ENCODE measurements around the gene APP.

APP gene

DNA sequence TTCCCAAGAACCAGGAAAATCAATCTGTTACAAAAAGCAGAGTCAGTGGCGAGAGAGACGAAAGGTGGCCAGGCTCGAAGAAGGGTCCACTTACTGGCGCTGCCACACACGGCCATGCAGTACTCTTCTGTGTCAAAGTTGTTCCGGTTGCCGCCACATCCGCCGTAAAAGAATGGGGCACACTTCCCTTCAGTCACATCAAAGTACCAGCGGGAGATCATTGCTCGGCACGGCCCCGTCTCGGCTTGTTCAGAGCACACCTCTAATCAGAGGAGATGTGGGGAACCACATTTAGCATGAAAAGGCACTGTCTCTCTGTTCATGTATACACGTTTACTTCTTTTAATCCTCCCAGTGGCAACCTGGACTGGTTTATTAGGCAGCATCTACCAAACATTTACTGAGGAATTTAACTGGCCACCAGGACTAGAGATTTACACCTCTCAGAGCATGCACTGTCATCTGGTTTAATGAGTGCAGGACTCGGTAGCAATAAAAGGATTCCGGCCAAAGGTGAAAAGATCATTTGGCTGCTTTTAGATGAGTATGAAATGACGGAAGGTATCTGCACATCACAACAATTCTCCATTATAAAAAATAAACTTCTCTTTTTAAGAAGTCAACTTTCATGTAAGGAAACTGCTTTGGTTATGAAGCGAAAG is 170.5 kb downstream of the APP start:
- Histone ChIP-seq H3K36me3 (ENCODE audit: control insufficient read depth in 2 of 2, insufficient read depth in 2 of 2, low read length in 2 of 2) (peaks cover 4 to 9% of the 10 kb centered on the region in 2 donors), H3K4me1 (ENCODE audit: control insufficient read depth, insufficient read depth, low read length) (peaks cover 3% of the 10 kb centered on the region), H3K9ac (ENCODE audit: low read length in 2 of 2) (no peak overlapping the region), H3K27ac (ENCODE audit: low read length) (no peak overlapping the region), H3K27me3 (ENCODE audit: control insufficient read depth in 1 of 2, insufficient read depth in 2 of 2, low read length in 2 of 2) (no peaks in the 10 kb centered on the region), H3K4me3 (ENCODE audit: low read length in 2 of 2) (no peak overlapping the region), H3K9me3 (ENCODE audit: control insufficient read depth in 2 of 2, low read length in 2 of 2) (no peaks in the 10 kb centered on the region)

DNA sequence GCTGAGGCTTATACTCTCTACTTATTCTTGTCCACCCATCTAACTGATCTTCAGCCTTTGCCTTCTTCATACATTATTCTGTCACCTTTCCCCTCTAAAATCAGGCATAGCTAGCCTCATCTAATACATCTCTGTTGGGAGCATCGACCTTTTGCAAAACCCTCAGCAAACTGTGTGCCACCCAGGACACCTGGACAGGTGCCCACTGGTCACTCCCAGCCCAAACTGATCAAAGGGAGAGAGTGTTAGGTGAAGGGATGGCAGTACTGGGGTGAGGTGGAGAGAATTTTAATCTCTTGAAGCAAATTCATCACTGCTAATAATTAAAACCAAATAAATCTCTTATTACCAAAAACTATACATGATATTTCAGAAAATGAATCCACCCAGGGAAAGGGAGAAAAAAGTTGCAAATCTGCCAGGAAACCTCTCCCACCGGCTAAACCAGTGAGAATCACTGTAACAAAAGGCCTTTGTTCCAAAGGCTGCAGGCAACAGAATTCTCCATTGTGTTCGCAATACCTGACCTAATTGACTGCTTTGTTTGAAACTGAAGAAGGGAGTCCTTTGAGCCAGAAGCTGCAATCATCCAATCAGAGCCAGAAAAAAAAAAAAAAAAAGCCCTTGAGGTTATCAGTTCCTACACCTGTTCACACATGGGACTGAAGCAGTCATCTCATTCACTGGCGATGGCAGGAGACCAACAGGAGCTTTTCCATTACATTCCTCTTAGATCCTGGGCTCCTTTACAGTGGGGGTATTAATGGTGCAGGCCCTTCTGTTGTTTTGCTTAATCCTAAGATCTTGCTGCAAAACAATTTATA is 172.6 kb downstream of the APP start:
- H3K9me3 ChIP-seq (ENCODE audit: control insufficient read depth in 2 of 2, low read length in 2 of 2): no peaks in the 10 kb centered on the region
- no peak overlapping the region for H3K4me3 ChIP-seq (ENCODE audit: low read length in 2 of 2)
- peaks cover 3% of the 10 kb centered on the region for H3K4me1 ChIP-seq (ENCODE audit: control insufficient read depth, insufficient read depth, low read length)
- peaks cover 4 to 12% of the 10 kb centered on the region in 2 donors for H3K36me3 ChIP-seq (ENCODE audit: control insufficient read depth in 2 of 2, insufficient read depth in 2 of 2, low read length in 2 of 2)
- H3K9ac ChIP-seq (ENCODE audit: low read length in 2 of 2): no peak overlapping the region
- no peaks in the 10 kb centered on the region for H3K27me3 ChIP-seq (ENCODE audit: control insufficient read depth in 1 of 2, insufficient read depth in 2 of 2, low read length in 2 of 2)
- H3K27ac ChIP-seq (ENCODE audit: low read length): no peak overlapping the region

DNA sequence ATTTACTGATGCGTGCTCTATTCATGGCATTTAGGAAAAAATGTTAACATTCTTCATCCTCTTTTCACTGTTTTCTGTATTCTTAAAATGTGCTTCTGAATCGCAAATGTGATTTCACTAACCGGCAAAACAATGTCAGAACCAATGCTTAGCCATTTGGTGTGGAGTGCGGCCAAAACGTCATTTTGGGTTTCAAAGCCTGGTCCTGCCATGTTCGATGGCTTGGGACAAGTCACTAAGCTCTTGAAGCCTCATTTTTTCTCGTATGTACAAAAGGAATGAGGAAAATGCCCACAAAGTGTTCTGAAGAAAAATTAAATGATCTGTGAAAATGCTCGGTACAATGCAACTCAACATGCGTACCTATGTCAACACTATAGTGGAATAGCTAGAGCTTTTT is 175.3 kb downstream of the APP start:
- H3K36me3 ChIP-seq (ENCODE audit: control insufficient read depth in 2 of 2, insufficient read depth in 2 of 2, low read length in 2 of 2): peaks cover 4 to 9% of the 10 kb centered on the region in 2 donors
- H3K4me3 ChIP-seq (ENCODE audit: low read length in 2 of 2): no peak overlapping the region
- H3K27ac ChIP-seq (ENCODE audit: low read length): no peak overlapping the region
- no peaks in the 10 kb centered on the region for H3K9me3 ChIP-seq (ENCODE audit: control insufficient read depth in 2 of 2, low read length in 2 of 2)
- peaks cover 3% of the 10 kb centered on the region for H3K4me1 ChIP-seq (ENCODE audit: control insufficient read depth, insufficient read depth, low read length)
- no peaks in the 10 kb centered on the region for H3K27me3 ChIP-seq (ENCODE audit: control insufficient read depth in 1 of 2, insufficient read depth in 2 of 2, low read length in 2 of 2)
- no peak overlapping the region for H3K9ac ChIP-seq (ENCODE audit: low read length in 2 of 2)

DNA sequence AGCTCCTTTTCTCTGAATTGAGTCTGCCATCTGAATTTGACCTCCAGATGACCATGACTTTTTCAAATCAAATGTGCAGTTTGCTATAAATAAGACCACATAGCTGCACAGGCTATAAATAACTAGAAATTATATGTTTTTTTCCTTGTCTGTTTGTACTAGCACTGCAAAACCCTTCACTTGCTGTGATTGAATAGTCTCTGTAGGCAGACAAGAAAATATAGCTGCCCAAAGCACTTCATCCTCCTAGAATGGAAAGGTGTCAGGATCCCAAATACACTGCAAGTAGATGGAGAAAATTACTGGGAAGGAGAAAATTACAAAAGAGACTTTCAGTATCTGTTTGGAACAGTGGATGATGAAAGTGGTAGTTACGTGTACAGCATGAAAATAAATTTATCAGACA is 175.8 kb downstream of the APP start:
- Histone ChIP-seq H3K9ac (ENCODE audit: low read length in 2 of 2) (no peak overlapping the region), H3K9me3 (ENCODE audit: control insufficient read depth in 2 of 2, low read length in 2 of 2) (no peaks in the 10 kb centered on the region), H3K27me3 (ENCODE audit: control insufficient read depth in 1 of 2, insufficient read depth in 2 of 2, low read length in 2 of 2) (no peaks in the 10 kb centered on the region), H3K27ac (ENCODE audit: low read length) (no peak overlapping the region), H3K4me1 (ENCODE audit: control insufficient read depth, insufficient read depth, low read length) (peaks cover 3% of the 10 kb centered on the region), H3K36me3 (ENCODE audit: control insufficient read depth in 2 of 2, insufficient read depth in 2 of 2, low read length in 2 of 2) (peaks cover 2 to 8% of the 10 kb centered on the region in 2 donors), H3K4me3 (ENCODE audit: low read length in 2 of 2) (no peak overlapping the region)

DNA sequence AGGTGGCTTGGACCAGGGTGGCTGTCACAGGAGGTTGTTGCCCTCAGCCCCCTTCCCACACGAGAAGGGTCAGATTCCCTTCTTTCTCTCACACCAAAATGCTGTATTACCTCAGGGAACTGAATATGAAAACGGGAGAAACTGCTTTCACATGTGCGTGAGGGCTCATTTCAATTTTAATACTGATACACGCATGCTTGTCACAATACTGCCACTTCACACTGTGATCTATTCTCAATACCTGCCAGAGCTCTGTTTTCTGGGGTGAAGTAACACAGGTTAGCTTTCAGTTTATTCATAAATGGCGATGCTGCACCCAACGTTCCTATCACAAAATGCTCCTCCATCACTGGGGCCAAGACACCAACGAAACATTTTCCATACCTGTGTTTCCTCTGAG is 181.8 kb downstream of the APP start:
- H3K36me3 ChIP-seq (ENCODE audit: control insufficient read depth in 2 of 2, insufficient read depth in 2 of 2, low read length in 2 of 2): peaks cover 0 to 3% of the 10 kb centered on the region in 2 donors
- H3K27me3 ChIP-seq (ENCODE audit: control insufficient read depth in 1 of 2, insufficient read depth in 2 of 2, low read length in 2 of 2): no peaks in the 10 kb centered on the region
- no peak overlapping the region for H3K4me3 ChIP-seq (ENCODE audit: low read length in 2 of 2)
- no peak overlapping the region for H3K27ac ChIP-seq (ENCODE audit: low read length)
- H3K4me1 ChIP-seq (ENCODE audit: control insufficient read depth, insufficient read depth, low read length): no peaks in the 10 kb centered on the region
- H3K9ac ChIP-seq (ENCODE audit: low read length in 2 of 2): no peak overlapping the region
- H3K9me3 ChIP-seq (ENCODE audit: control insufficient read depth in 2 of 2, low read length in 2 of 2): no peaks in the 10 kb centered on the region

DNA sequence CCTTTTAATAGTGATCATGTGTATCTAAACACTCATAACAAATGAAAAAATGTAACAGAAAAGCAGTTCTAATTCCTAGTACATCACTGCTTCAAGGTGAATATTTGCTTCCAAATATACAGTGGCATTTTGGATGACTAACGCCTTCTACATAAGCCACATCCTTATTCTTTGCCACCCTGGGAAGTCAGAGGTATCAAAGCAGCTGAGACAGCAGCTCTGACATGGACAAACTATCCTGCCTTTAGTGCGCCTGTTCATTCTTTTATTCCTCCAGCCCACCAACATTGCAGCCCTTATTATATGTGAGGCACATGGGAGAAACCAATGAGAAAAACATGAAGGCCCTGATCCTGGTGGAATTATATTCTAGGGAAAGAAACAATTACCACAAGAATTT is 183.0 kb downstream of the APP start:
- Histone ChIP-seq H3K4me3 (ENCODE audit: low read length in 2 of 2) (no peak overlapping the region), H3K27me3 (ENCODE audit: control insufficient read depth in 1 of 2, insufficient read depth in 2 of 2, low read length in 2 of 2) (no peaks in the 10 kb centered on the region), H3K4me1 (ENCODE audit: control insufficient read depth, insufficient read depth, low read length) (no peaks in the 10 kb centered on the region), H3K27ac (ENCODE audit: low read length) (no peak overlapping the region), H3K9me3 (ENCODE audit: control insufficient read depth in 2 of 2, low read length in 2 of 2) (no peaks in the 10 kb centered on the region), H3K36me3 (ENCODE audit: control insufficient read depth in 2 of 2, insufficient read depth in 2 of 2, low read length in 2 of 2) (peaks cover 0 to 3% of the 10 kb centered on the region in 2 donors), H3K9ac (ENCODE audit: low read length in 2 of 2) (no peak overlapping the region)

DNA sequence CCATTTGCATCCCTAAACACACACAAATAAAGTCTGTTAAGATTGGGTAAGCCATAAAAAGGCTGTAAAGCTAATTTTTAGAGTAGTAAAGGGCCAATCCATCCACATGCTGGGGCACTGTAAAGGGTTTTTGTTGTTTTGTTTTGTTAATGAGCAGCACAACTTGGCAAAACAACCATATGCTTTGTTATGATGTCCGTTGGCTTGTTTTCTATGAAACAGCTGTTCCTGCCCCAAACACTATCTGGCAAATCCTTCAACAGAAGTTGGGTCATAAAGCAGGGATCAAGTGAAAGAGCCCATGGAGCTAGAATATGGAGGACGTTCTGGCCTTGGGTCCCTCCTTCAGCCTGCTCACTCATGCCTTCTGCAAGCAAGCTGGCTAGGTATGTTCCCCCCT is 183.6 kb downstream of the APP start:
- Histone ChIP-seq H3K27me3 (ENCODE audit: control insufficient read depth in 1 of 2, insufficient read depth in 2 of 2, low read length in 2 of 2) (no peaks in the 10 kb centered on the region), H3K27ac (ENCODE audit: low read length) (no peak overlapping the region), H3K36me3 (ENCODE audit: control insufficient read depth in 2 of 2, insufficient read depth in 2 of 2, low read length in 2 of 2) (peaks cover 3 to 5% of the 10 kb centered on the region in 2 donors), H3K4me1 (ENCODE audit: control insufficient read depth, insufficient read depth, low read length) (no peaks in the 10 kb centered on the region), H3K9me3 (ENCODE audit: control insufficient read depth in 2 of 2, low read length in 2 of 2) (no peaks in the 10 kb centered on the region), H3K4me3 (ENCODE audit: low read length in 2 of 2) (no peak overlapping the region), H3K9ac (ENCODE audit: low read length in 2 of 2) (no peak overlapping the region)

DNA sequence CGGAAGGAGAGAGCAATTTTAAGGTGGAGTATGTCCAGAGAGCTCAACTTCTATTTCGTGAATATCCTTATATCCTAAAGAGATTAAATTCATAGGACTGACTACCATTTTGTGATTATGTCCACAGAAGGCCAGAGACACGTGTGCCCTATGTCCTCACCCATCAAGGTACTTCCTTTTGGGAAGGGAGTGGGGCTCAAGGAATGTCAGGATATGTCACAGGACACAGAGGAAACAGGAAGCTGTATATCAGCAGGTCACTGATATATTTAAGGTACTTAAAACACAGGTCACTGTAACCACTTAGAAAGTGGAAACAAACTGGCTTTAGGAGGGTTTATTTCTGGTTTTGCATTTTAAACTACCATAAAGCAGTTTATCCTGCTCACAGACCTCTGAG is 184.6 kb downstream of the APP start:
- Histone ChIP-seq H3K36me3 (ENCODE audit: control insufficient read depth in 2 of 2, insufficient read depth in 2 of 2, low read length in 2 of 2) (peaks cover 10 to 14% of the 10 kb centered on the region in 2 donors), H3K9me3 (ENCODE audit: control insufficient read depth in 2 of 2, low read length in 2 of 2) (no peaks in the 10 kb centered on the region), H3K27me3 (ENCODE audit: control insufficient read depth in 1 of 2, insufficient read depth in 2 of 2, low read length in 2 of 2) (no peaks in the 10 kb centered on the region), H3K4me1 (ENCODE audit: control insufficient read depth, insufficient read depth, low read length) (no peaks in the 10 kb centered on the region), H3K9ac (ENCODE audit: low read length in 2 of 2) (no peak overlapping the region), H3K4me3 (ENCODE audit: low read length in 2 of 2) (no peak overlapping the region), H3K27ac (ENCODE audit: low read length) (no peak overlapping the region)

DNA sequence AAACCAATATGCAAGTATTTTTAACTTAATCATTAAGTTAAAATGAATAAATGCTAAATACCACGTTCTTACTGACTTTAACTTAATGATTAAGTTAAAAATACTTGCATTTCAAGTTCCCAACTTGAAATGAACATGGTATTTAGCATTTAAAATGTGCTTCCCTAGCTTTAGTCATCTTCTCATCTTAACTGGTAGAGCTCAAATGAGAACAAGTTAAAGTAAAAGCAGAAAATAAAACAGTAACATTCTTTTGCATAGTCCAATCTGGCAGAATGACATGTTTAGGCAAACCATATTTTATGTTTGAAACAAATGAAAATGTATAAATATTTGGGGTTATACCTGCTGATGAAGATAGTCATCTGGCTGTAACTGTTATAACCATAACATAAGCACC is 186.0 kb downstream of the APP start:
- Histone ChIP-seq H3K9me3 (ENCODE audit: control insufficient read depth in 2 of 2, low read length in 2 of 2) (no peaks in the 10 kb centered on the region), H3K27ac (ENCODE audit: low read length) (no peak overlapping the region), H3K36me3 (ENCODE audit: control insufficient read depth in 2 of 2, insufficient read depth in 2 of 2, low read length in 2 of 2) (peaks cover 15 to 17% of the 10 kb centered on the region in 2 donors), H3K27me3 (ENCODE audit: control insufficient read depth in 1 of 2, insufficient read depth in 2 of 2, low read length in 2 of 2) (no peaks in the 10 kb centered on the region), H3K9ac (ENCODE audit: low read length in 2 of 2) (no peak overlapping the region), H3K4me3 (ENCODE audit: low read length in 2 of 2) (no peak overlapping the region), H3K4me1 (ENCODE audit: control insufficient read depth, insufficient read depth, low read length) (no peaks in the 10 kb centered on the region)

DNA sequence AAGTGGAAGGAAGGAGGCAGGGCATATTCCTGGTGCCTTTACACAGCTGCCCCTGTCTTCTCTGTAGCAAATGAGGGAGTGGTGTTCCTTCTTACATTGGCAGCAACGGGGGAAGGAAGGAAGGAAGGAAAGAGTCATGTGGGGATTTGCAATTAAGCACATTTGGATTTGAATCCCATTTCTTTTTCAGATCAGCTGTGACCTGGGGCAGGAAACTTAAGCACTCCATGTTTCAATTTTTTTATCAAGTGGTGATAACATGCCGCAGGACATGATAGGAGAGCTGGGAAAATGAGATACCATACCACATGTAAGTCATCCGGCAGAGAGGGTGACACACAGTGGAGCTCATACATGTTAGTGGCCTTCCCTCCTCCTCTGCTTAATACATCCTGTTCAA is 186.8 kb downstream of the APP start:
- H3K4me1 ChIP-seq (ENCODE audit: control insufficient read depth, insufficient read depth, low read length): no peaks in the 10 kb centered on the region
- H3K9me3 ChIP-seq (ENCODE audit: control insufficient read depth in 2 of 2, low read length in 2 of 2): no peaks in the 10 kb centered on the region
- no peak overlapping the region for H3K9ac ChIP-seq (ENCODE audit: low read length in 2 of 2)
- no peak overlapping the region for H3K4me3 ChIP-seq (ENCODE audit: low read length in 2 of 2)
- H3K27me3 ChIP-seq (ENCODE audit: control insufficient read depth in 1 of 2, insufficient read depth in 2 of 2, low read length in 2 of 2): no peaks in the 10 kb centered on the region
- peaks cover 15% of the 10 kb centered on the region in 2 donors for H3K36me3 ChIP-seq (ENCODE audit: control insufficient read depth in 2 of 2, insufficient read depth in 2 of 2, low read length in 2 of 2)
- no peak overlapping the region for H3K27ac ChIP-seq (ENCODE audit: low read length)

DNA sequence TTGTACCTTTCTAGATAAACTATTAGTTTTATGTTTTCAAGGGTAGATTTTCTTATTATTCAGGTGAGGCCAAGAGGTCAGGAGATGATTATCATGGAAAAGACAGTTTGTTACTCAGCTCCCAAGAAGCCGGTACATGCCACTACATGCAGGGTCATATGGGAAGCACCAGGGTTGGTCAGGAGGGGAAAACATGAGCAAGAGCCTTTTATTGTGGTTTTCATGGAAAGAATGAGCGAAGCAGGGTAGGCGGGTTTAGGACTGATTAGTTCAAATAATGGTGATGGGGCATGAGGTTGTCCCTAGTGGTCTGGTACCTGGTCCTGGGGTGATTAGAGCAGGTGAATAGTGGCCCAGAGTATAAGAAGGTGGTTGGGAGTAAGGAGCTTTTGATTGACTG is 189.9 kb downstream of the APP start:
- H3K27me3 ChIP-seq (ENCODE audit: control insufficient read depth in 1 of 2, insufficient read depth in 2 of 2, low read length in 2 of 2): no peaks in the 10 kb centered on the region
- H3K36me3 ChIP-seq (ENCODE audit: control insufficient read depth in 2 of 2, insufficient read depth in 2 of 2, low read length in 2 of 2): peaks cover 14 to 18% of the 10 kb centered on the region in 2 donors
- no peaks in the 10 kb centered on the region for H3K4me1 ChIP-seq (ENCODE audit: control insufficient read depth, insufficient read depth, low read length)
- no peak overlapping the region for H3K27ac ChIP-seq (ENCODE audit: low read length)
- H3K4me3 ChIP-seq (ENCODE audit: low read length in 2 of 2): no peak overlapping the region
- H3K9me3 ChIP-seq (ENCODE audit: control insufficient read depth in 2 of 2, low read length in 2 of 2): no peaks in the 10 kb centered on the region
- H3K9ac ChIP-seq (ENCODE audit: low read length in 2 of 2): no peak overlapping the region
